Epithelial cell of proximal tubule (primary cell): Measurements from ENCODE around the gene ADNP. TPM values are rescaled to one million over a fixed set of nuclear protein-coding genes. Genes with fewer than 3 reads are reported as not detected.
A peak's percentile ranks its signal among the peaks of the same experiment; 100 is the strongest.

Experiments
- DNase-seq: peaks from one replicate; pipeline ENCODE4 v3.0.0-alpha.2; 2011; ENCODE audit warnings: low read depth
- H3K4me3 ChIP-seq: 2 replicates; pipeline ENCODE4 v1.5.1; 2011; ENCODE audit warnings: low read depth, mild to moderate bottlenecking, low read length
- total RNA-seq: library from RNA; depleted of rRNA; stranded (reverse); fragments of >200 nt; gene quantifications from 2 replicates; pipeline ENCODE4 v1.2.3, GENCODE V29; 2015
- TF ChIP-seq, protein P1 (sequence below): conservative IDR thresholded peaks from 2 replicates; pipeline ENCODE4 v1.5.1; 2012; ENCODE audit warnings: low read depth, mild to moderate bottlenecking, low read length

Gene ADNP
- total RNA-seq, 1 donor from 2014 or later: 19.0 TPM

GRCh38 chr20:50969435-50969834, 38.2 kb upstream of the ADNP start:
- TF ChIP-seq, protein P1, sequence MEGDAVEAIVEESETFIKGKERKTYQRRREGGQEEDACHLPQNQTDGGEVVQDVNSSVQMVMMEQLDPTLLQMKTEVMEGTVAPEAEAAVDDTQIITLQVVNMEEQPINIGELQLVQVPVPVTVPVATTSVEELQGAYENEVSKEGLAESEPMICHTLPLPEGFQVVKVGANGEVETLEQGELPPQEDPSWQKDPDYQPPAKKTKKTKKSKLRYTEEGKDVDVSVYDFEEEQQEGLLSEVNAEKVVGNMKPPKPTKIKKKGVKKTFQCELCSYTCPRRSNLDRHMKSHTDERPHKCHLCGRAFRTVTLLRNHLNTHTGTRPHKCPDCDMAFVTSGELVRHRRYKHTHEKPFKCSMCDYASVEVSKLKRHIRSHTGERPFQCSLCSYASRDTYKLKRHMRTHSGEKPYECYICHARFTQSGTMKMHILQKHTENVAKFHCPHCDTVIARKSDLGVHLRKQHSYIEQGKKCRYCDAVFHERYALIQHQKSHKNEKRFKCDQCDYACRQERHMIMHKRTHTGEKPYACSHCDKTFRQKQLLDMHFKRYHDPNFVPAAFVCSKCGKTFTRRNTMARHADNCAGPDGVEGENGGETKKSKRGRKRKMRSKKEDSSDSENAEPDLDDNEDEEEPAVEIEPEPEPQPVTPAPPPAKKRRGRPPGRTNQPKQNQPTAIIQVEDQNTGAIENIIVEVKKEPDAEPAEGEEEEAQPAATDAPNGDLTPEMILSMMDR: no peak
- H3K4me3 ChIP-seq: no peak overlapping the region
- DNase-seq: no peak

DNA sequence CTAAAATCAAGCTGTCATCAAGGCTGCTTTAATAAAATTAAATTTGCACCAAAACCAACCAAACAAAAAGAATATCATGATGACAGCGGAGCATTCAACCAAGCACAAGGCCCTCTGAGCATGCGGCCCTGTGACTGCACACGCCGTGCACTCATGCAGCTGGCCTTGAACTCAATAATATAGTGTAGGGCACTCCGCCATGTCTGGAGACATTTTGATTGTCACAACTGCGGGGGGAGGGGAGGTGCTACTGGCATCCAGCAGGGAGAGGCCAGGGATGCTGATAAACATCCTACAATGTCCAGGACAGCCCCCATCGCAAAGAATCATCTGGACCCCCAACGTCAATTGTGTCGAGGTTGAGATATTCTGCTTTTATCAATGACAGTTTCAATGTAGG, 37.1 kb upstream of the ADNP start:
- TF ChIP-seq, protein P1: no peak
- DNase-seq: no peak
- no peak overlapping the region for H3K4me3 ChIP-seq

DNA sequence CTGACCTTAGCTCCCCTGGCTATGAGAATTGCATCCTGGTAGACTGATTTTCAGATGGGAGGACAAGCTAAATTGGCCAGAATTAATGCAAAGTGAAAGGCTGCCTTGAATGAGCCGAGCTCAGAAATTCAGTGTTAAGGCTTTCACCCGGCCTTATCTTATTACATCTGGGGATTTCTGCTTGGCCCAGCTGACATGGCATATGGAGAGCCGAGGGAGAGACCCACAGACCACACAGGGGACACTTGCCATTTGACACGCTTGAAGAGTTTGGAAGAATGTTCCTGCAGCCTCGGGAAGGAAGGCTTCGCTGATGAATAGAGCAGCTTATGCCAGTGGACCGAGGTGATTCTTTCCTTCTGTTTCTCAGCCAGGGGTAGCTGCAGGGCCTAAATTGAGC, 36.3 kb upstream of the ADNP start:
- no peak for DNase-seq
- peak overlapping the region; percentile 9 for H3K4me3 ChIP-seq
- TF ChIP-seq, protein P1: no peak

- H3K4me3 ChIP-seq: peak overlapping the region; percentile 72
- no peak for DNase-seq
- TF ChIP-seq, protein P1: no peak
Measured at GRCh38 chr20:50959543-50960126, 28.4 kb upstream of the ADNP start.

DNA sequence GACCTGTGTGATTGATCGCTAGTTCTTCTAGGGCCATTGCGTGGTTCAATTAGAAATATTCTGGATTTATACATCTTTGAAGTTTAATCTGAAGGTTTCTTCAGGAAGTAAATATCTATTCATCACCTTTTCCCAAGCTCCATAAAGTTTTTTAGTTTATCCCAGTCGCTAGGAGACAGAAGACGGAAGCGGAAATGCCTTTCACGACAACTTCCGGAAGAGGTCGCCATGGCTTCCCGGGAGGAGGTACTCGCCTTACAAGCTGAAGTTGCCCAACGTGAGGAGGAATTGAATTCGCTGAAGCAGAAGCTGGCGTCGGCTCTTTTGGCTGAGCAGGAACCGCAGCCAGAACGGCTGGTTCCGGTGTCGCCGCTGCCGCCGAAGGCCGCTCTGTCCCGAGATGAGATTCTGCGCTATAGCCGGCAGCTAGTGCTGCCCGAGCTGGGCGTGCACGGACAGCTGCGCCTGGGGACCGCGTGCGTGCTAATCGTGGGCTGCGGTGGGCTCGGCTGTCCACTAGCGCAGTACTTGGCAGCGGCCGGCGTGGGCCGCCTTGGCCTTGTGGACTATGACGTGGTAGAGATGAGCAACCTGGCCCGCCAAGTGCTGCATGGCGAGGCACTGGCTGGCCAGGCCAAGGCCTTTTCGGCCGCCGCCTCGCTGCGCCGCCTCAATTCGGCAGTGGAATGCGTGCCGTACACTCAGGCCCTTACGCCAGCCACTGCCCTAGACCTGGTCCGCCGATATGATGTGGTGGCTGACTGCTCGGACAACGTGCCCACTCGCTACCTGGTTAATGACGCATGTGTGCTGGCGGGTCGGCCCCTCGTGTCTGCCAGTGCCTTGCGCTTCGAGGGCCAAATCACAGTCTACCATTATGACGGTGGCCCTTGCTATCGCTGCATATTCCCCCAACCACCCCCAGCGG, 27.6 kb upstream of the ADNP start, which contains the start of gene MOCS3:
TSS of gene MOCS3 (plus strand) at position 204 of the 928 bp plus-strand sequence. CDS start at position 229, 25 bp downstream.
- DNase-seq: peak; percentile 90
- peak within 1 kb of the TSS; percentile 72 for H3K4me3 ChIP-seq
- TF ChIP-seq, protein P1: no peak

- no peak for DNase-seq
- TF ChIP-seq, protein P1: no peak
- H3K4me3 ChIP-seq: peak within 1 kb of the TSS; percentile 72
Measured at GRCh38 chr20:50957798-50958614, 26.8 kb upstream of the ADNP start, which contains the start of gene DPM1. DPM1 (minus strand) TSS chr20:50958532; CDS start chr20:50958523, 9 bp downstream.
